GM12878 (cell line): Measurements from ENCODE around the gene RTCB. TPM values are rescaled to one million over a fixed set of nuclear protein-coding genes. Genes with fewer than 3 reads are reported as not detected.

ENCODE experiments used
- ATAC-seq: fragments of 200-7000 bp; cut with Tn5 transposase; 3 replicates; pipeline ENCODE4 v1.9.1; 2020; ENCODE audit warnings: mild to moderate bottlenecking, moderate library complexity
- BruUV-seq: library from RNA; stranded (reverse); fragments of 400-500 nt; replicated peaks from 2 replicates; lab custom pipeline; 2021; lab: Mats Ljungman, UMichigan
- CTCF ChIA-PET: fragments of 300-600 bp; sonication (Branson Sonifier 250); formaldehyde crosslinking; extraction: SDS; loops from one replicate; lab custom pipeline; 2021; ENCODE audit warnings: inconsistent platforms; lab: Yijun Ruan, JAX
- POLR2A ChIA-PET: fragments of 350-600 bp; formaldehyde crosslinking; extraction: SDS; loops from one replicate; lab custom pipeline; 2021; ENCODE audit warnings: inconsistent platforms; lab: Charles Lee
- RAD21 ChIA-PET: fragments of 300-600 bp; sonication (Branson Sonifier 250); formaldehyde crosslinking; loops from one replicate; lab custom pipeline; 2023; ENCODE audit warnings: antibody characterized with exemption; ENCODE audit not compliant: unreplicated experiment; lab: Charles Lee
- SMC1A ChIA-PET: fragments of 300-600 bp; sonication (Branson Sonifier 250); formaldehyde crosslinking; loops from one replicate; lab custom pipeline; 2023; ENCODE audit not compliant: unreplicated experiment, uncharacterized antibody; lab: Charles Lee
- DNase-seq: peaks from one replicate; pipeline ENCODE4 v3.0.0-alpha.2; 2011; ENCODE audit warnings: low read depth, low spot score
- FAIRE-seq: peaks from 3 replicates; lab custom pipeline; 2011; peaks lifted over from hg19 to GRCh38; lab: Jason Lieb, UNC
- H2AFZ ChIP-seq: 2 replicates; pipeline ENCODE4 v1.6.0; 2011; ENCODE audit warnings: low read depth, low read length, control low read depth; ENCODE audit not compliant: control insufficient read depth
- H3K27ac ChIP-seq: 2 replicates; pipeline ENCODE4 v1.5.1; 2011; ENCODE audit warnings: control low read depth; ENCODE audit not compliant: control insufficient read depth, insufficient read depth
- H3K27me3 ChIP-seq, 2 experiments: replicated peaks in 1 of 2; 2 replicates each; pipeline versions ENCODE4 v1.6.0 to v1.6.1; 2011; ENCODE audit warnings: low read length in 1 of 2; ENCODE audit not compliant: control insufficient read depth in 2 of 2, insufficient read depth in 2 of 2
- H3K36me3 ChIP-seq, 2 experiments: 2 replicates each; pipeline ENCODE4 v1.5.1; 2011; ENCODE audit warnings: low read length in 1 of 2; ENCODE audit not compliant: control insufficient read depth in 2 of 2, insufficient read depth in 2 of 2
- H3K4me1 ChIP-seq: 2 replicates; pipeline ENCODE4 v1.6.1; 2011; ENCODE audit warnings: mild to moderate bottlenecking, low read length, moderate library complexity, mixed read lengths; ENCODE audit not compliant: control insufficient read depth, insufficient read depth
- H3K4me2 ChIP-seq: 2 replicates; pipeline ENCODE4 v1.6.0; 2011; ENCODE audit warnings: control low read depth; ENCODE audit not compliant: control insufficient read depth, insufficient read depth
- H3K4me3 ChIP-seq: fragments of 200-600 bp; sonication (generic); 2 replicates; pipeline ENCODE4 v1.5.1; 2016
- H3K79me2 ChIP-seq: 2 replicates; pipeline ENCODE4 v1.6.0; 2011; ENCODE audit warnings: low read length; ENCODE audit not compliant: control insufficient read depth, insufficient read depth
- H3K9ac ChIP-seq: 2 replicates; pipeline ENCODE4 v1.8.0; 2011; ENCODE audit warnings: low read length, control low read depth, mixed read lengths; ENCODE audit not compliant: control insufficient read depth, insufficient read depth
- H3K9me3 ChIP-seq: replicated peaks from 3 replicates; pipeline ENCODE4 v1.5.1; 2011; ENCODE audit warnings: mild to moderate bottlenecking, low read length; ENCODE audit not compliant: control insufficient read depth, insufficient read depth
- H4K20me1 ChIP-seq: 2 replicates; pipeline ENCODE4 v1.6.0; 2011; ENCODE audit not compliant: control insufficient read depth, insufficient read depth
- ATF2 ChIP-seq: IDR thresholded peaks from 2 replicates; pipeline ENCODE4 v1.6.1; 2012; ENCODE audit warnings: low read length, inconsistent platforms
- ATF7 ChIP-seq: fragments of 450-650 bp; IDR thresholded peaks from 2 replicates; pipeline ENCODE4 v1.6.1; 2016; ENCODE audit warnings: low read depth, mild to moderate bottlenecking
- CHD2 ChIP-seq: IDR thresholded peaks from 2 replicates; pipeline ENCODE4 v1.6.1; 2011; ENCODE audit warnings: low read depth, low read length, improper control_type of control experiment, borderline replicate concordance
- CREM ChIP-seq: IDR thresholded peaks from 2 replicates; pipeline ENCODE4 v1.6.1; 2014; ENCODE audit warnings: antibody characterized with exemption, low read depth
- EP300 ChIP-seq, 2 experiments: fragments of 150-350 bp in 1 of 2; IDR thresholded peaks; 2 replicates each; pipeline ENCODE4 v1.6.1; 2011 to 2012; ENCODE audit warnings: low read depth in 2 of 2, low read length in 2 of 2, borderline replicate concordance in 1 of 2, improper control_type of control experiment in 1 of 2, inconsistent platforms in 1 of 2; ENCODE audit not compliant: control insufficient read depth in 1 of 2
- MEF2B ChIP-seq: fragments of 450-650 bp; IDR thresholded peaks from 2 replicates; pipeline ENCODE4 v1.6.1; 2018; ENCODE audit warnings: mild to moderate bottlenecking, moderate library complexity; ENCODE audit not compliant: partially characterized antibody, poor library complexity, severe bottlenecking
- NBN ChIP-seq: fragments of 450-650 bp; IDR thresholded peaks from 2 replicates; pipeline ENCODE4 v1.6.1; 2016
- NFYA ChIP-seq: IDR thresholded peaks from 2 replicates; pipeline ENCODE4 v1.6.1; 2011; ENCODE audit warnings: low read depth, mild to moderate bottlenecking, low read length, improper control_type of control experiment, borderline replicate concordance
- SMAD1 ChIP-seq: fragments of 450-650 bp; IDR thresholded peaks from 2 replicates; pipeline ENCODE4 v1.6.1; 2018; ENCODE audit warnings: mild to moderate bottlenecking, low read depth; ENCODE audit not compliant: partially characterized antibody
- SUPT20H ChIP-seq: IDR thresholded peaks from 2 replicates; pipeline ENCODE4 v1.6.1; 2011; ENCODE audit warnings: low read depth, mild to moderate bottlenecking, low read length, moderate library complexity, borderline replicate concordance; ENCODE audit not compliant: control insufficient read depth
- TBL1XR1 ChIP-seq: IDR thresholded peaks from 2 replicates; pipeline ENCODE4 v1.6.1; 2012; ENCODE audit warnings: low read depth, low read length, improper control_type of control experiment
- YBX1 ChIP-seq: fragments of 450-650 bp; IDR thresholded peaks from 2 replicates; pipeline ENCODE4 v1.6.1; 2016; ENCODE audit warnings: antibody characterized with exemption
- ZBTB40 ChIP-seq: fragments of 450-650 bp; IDR thresholded peaks from 2 replicates; pipeline ENCODE4 v1.6.1; 2016; ENCODE audit warnings: mild to moderate bottlenecking, moderate library complexity, borderline replicate concordance
- ZNF384 ChIP-seq: IDR thresholded peaks from 2 replicates; pipeline ENCODE4 v1.6.1; 2012; ENCODE audit warnings: low read depth, mild to moderate bottlenecking, low read length, improper control_type of control experiment, borderline replicate concordance
- WGBS: methylation state at CpG from one replicate; pipeline ENCODE4 v1.1.6; 2016; ENCODE audit warnings: low lambda C conversion rate; ENCODE audit not compliant: insufficient replicate concordance, insufficient coverage; ENCODE audit errors: missing lambda C conversion rate; 5-methylcytosine and 5-hydroxymethylcytosine counted together
- in situ Hi-C: fragments of 300-500 bp; cut with MboI; formaldehyde crosslinking; loops from 9 replicates; pipeline ENCODE4 v1.14.3; 2018; ENCODE audit warnings: mixed read lengths
- intact Hi-C: fragments of 100-400 bp; cut with micrococcal nuclease; formaldehyde crosslinking; loops from one replicate; pipeline ENCODE4 v1.14.2; 2022; ENCODE audit not compliant: unreplicated experiment
- polyA plus RNA-seq, 11 experiments: library from polyadenylated mRNA; depleted of rRNA in 4 of 11; unstranded in 6 of 11; stranded (reverse) in 5 of 11; fragments of >200 nt; fragmentation: Nextera tagmentation in 4 of 11; fragmentation: Illumina TruSeq in 1 of 11; extraction: Ambion mirVana in 4 of 11; extraction: Trizol in 1 of 11; gene quantifications; 1 replicate in 1 of 11; 2 replicates in 10 of 11; pipeline versions ENCODE4 v1.2.1 to v1.2.3, GENCODE V29; 2011 to 2016; ENCODE audit warnings: inconsistent platforms in 2 of 11, missing spikeins in 2 of 11, low read depth in 1 of 11
- total RNA-seq, 4 experiments: library from RNA; depleted of rRNA in 3 of 4; stranded (reverse); fragments of >200 nt in 3 of 4; fragmentation: Illumina TruSeq in 1 of 4; extraction: Trizol in 1 of 4; gene quantifications; 2 replicates each; pipeline versions ENCODE4 v1.2.1 to v1.2.3, GENCODE V29; 2013 to 2021
- TF ChIP-seq, protein P1 (sequence below): fragments of 450-650 bp; IDR thresholded peaks from 2 replicates; pipeline ENCODE4 v1.6.1; 2017; ENCODE audit warnings: mild to moderate bottlenecking, moderate library complexity

RTCB gene
- total and polyA plus RNA-seq, 10 of the 15 experiments (the other 5 are each of a cell fraction or from before 2014, with no cell fraction given) = 88.4 to 203 (median 106) TPM

- RAD21 ChIA-PET = no interaction called here
- TF ChIP-seq SMAD1 (no peak), EP300 (IDR thresholded peaks at IDR 0.05; ENCODE audit: borderline replicate concordance in 1 of 2, control insufficient read depth in 1 of 2, low read depth in 2 of 2, low read length in 2 of 2) (no peak), ZNF384 (no peak), ZBTB40 (no peak), ATF2 (no peak), ATF7 (no peak), CREM (no peak), MEF2B (no peak), SUPT20H (no peak), NFYA (no peak), TBL1XR1 (no peak), YBX1 (no peak), CHD2 (no peak), NBN (no peak)
- TF ChIP-seq, protein P1, sequence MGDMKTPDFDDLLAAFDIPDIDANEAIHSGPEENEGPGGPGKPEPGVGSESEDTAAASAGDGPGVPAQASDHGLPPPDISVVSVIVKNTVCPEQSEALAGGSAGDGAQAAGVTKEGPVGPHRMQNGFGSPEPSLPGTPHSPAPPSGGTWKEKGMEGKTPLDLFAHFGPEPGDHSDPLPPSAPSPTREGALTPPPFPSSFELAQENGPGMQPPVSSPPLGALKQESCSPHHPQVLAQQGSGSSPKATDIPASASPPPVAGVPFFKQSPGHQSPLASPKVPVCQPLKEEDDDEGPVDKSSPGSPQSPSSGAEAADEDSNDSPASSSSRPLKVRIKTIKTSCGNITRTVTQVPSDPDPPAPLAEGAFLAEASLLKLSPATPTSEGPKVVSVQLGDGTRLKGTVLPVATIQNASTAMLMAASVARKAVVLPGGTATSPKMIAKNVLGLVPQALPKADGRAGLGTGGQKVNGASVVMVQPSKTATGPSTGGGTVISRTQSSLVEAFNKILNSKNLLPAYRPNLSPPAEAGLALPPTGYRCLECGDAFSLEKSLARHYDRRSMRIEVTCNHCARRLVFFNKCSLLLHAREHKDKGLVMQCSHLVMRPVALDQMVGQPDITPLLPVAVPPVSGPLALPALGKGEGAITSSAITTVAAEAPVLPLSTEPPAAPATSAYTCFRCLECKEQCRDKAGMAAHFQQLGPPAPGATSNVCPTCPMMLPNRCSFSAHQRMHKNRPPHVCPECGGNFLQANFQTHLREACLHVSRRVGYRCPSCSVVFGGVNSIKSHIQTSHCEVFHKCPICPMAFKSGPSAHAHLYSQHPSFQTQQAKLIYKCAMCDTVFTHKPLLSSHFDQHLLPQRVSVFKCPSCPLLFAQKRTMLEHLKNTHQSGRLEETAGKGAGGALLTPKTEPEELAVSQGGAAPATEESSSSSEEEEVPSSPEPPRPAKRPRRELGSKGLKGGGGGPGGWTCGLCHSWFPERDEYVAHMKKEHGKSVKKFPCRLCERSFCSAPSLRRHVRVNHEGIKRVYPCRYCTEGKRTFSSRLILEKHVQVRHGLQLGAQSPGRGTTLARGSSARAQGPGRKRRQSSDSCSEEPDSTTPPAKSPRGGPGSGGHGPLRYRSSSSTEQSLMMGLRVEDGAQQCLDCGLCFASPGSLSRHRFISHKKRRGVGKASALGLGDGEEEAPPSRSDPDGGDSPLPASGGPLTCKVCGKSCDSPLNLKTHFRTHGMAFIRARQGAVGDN = no peak
- BruUV-seq = no TSS peak
Measured at GRCh38 chr22:32423664-32424063, 11.6 kb upstream of the RTCB start.

More at GRCh38 chr22:32423664-32424063, 11.6 kb upstream of the RTCB start:
- Histone ChIP-seq H3K79me2 (no peaks in the 10 kb centered on the region), H3K4me1 (no peaks in the 10 kb centered on the region), H3K4me3 (no peak overlapping the region), H3K27me3 (no peaks in the 10 kb centered on the region; a peak in 1 of 4 replicates), H3K9ac (no peak overlapping the region), H3K27ac (no peak overlapping the region), H2AFZ (no peak overlapping the region), H3K4me2 (no peak overlapping the region), H3K36me3 (no peaks in the 10 kb centered on the region), H3K9me3 (no peaks in the 10 kb centered on the region), H4K20me1 (no peaks in the 10 kb centered on the region)
- intact Hi-C loops (no loop called here), in situ Hi-C loops (no loop called here)
- ChIA-PET SMC1A (no interaction called here), POLR2A (no interaction called here), CTCF (interaction anchor here (1.8 kb wide), 1 partner anchor 12 kb away, joined by 8 read pairs; the partner anchor contains the start of gene RTCB)
- FAIRE-seq (no peak), DNase-seq (no peak), ATAC-seq (no peak)
- 0% methylated on average over 1 of the region's 1 CpG for WGBS
